SK-N-SH (cell line): Measurements from ENCODE around the gene PSMA5. TPM values are rescaled to one million over a fixed set of nuclear protein-coding genes. Genes with fewer than 3 reads are reported as not detected.

Experiments used
- CTCF ChIA-PET: fragments of 300-600, 350-600 bp; formaldehyde crosslinking; extraction: SDS; loops from one replicate; lab custom pipeline; 2021; lab: Yijun Ruan, JAX
- POLR2A ChIA-PET: fragments of 350-600 bp; sonication (Branson Sonifier 250); formaldehyde crosslinking; extraction: SDS; loops from one replicate; lab custom pipeline; 2020; ENCODE audit warnings: antibody characterized with exemption, inconsistent platforms; lab: Yijun Ruan, JAX
- DNase-seq: peaks from one replicate; pipeline ENCODE4 v3.0.0; 2012
- H2AFZ ChIP-seq: fragments of 200-600 bp; sonication (generic); 2 replicates; pipeline ENCODE4 v1.8.1; 2016; ENCODE audit warnings: antibody characterized with exemption, mild to moderate bottlenecking, low read depth
- H3F3A ChIP-seq: fragments of 200-600 bp; sonication (generic); replicated peaks from 2 replicates; pipeline ENCODE3; 2016; ENCODE audit warnings: antibody characterized with exemption, mild to moderate bottlenecking; ENCODE audit not compliant: insufficient read depth
- H3K27ac ChIP-seq, 2 experiments: fragments of 200-500 bp in 1 of 2; fragments of 200-600 bp in 1 of 2; sonication (Bioruptor generic) in 1 of 2; sonication (generic), shearing (Covaris generic) in 1 of 2; 2 replicates each; pipeline versions ENCODE4 v1.5.1 to v1.6.1; 2014 to 2016; ENCODE audit warnings: low read depth in 2 of 2, inconsistent platforms in 1 of 2, low read length in 1 of 2, mild to moderate bottlenecking in 1 of 2, mixed read lengths in 1 of 2
- H3K27me3 ChIP-seq: fragments of 200-600 bp; sonication (generic), shearing (Covaris generic); 2 replicates; pipeline ENCODE4 v1.6.1; 2016; ENCODE audit warnings: mixed run types; ENCODE audit not compliant: insufficient read depth
- H3K36me3 ChIP-seq, 2 experiments: fragments of 200-500 bp in 1 of 2; fragments of 200-600 bp in 1 of 2; sonication (Bioruptor generic) in 1 of 2; sonication (generic) in 1 of 2; replicated peaks in 1 of 2; 2 replicates each; pipeline versions ENCODE3 to v1.5.1; 2014 to 2016; ENCODE audit warnings: low read length in 1 of 2, mild to moderate bottlenecking in 1 of 2; ENCODE audit not compliant: insufficient read depth in 2 of 2, control insufficient read depth in 1 of 2
- H3K4me1 ChIP-seq, 2 experiments: fragments of 200-500 bp in 1 of 2; fragments of 200-600 bp in 1 of 2; sonication (Bioruptor generic) in 1 of 2; sonication (generic), shearing (Covaris generic) in 1 of 2; 2 replicates each; pipeline versions ENCODE4 v1.5.1 to v1.6.1; 2014 to 2016; ENCODE audit warnings: low read depth in 1 of 2, low read length in 1 of 2, mixed run types in 1 of 2; ENCODE audit not compliant: insufficient read depth in 2 of 2, control insufficient read depth in 1 of 2
- H3K4me2 ChIP-seq: fragments of 200-600 bp; sonication (generic), shearing (Covaris generic); 2 replicates; pipeline ENCODE4 v1.6.1; 2017; ENCODE audit warnings: mixed run types
- H3K4me3 ChIP-seq, 2 experiments: fragments of 200-500 bp in 1 of 2; fragments of 200-600 bp in 1 of 2; sonication (Bioruptor generic) in 1 of 2; sonication (generic), shearing (Covaris generic) in 1 of 2; 2 replicates each; pipeline versions ENCODE4 v1.5.1 to v1.8.1; 2014 to 2016; ENCODE audit warnings: low read depth in 2 of 2, inconsistent platforms in 1 of 2, low read length in 1 of 2, mild to moderate bottlenecking in 1 of 2, mixed read lengths in 1 of 2, moderate library complexity in 1 of 2
- H3K79me2 ChIP-seq: fragments of 200-600 bp; sonication (generic); 2 replicates; pipeline ENCODE4 v1.8.1; 2017; ENCODE audit warnings: mild to moderate bottlenecking; ENCODE audit not compliant: insufficient read depth
- H3K9ac ChIP-seq: fragments of 200-600 bp; sonication (generic); 2 replicates; pipeline ENCODE4 v1.6.1; 2017; ENCODE audit warnings: mixed run types
- H3K9me2 ChIP-seq: fragments of 200-600 bp; sonication (generic); 2 replicates; pipeline ENCODE4 v1.6.1; 2017; ENCODE audit warnings: mixed run types
- H3K9me3 ChIP-seq: fragments of 200-600 bp; sonication (generic); 2 replicates; pipeline ENCODE4 v1.6.1; 2017; ENCODE audit warnings: mixed run types, mild to moderate bottlenecking, moderate library complexity
- H4K20me1 ChIP-seq: fragments of 200-600 bp; sonication (generic); 2 replicates; pipeline ENCODE4 v1.6.1; 2017; ENCODE audit warnings: mild to moderate bottlenecking, mixed run types; ENCODE audit not compliant: insufficient read depth
- CHD2 ChIP-seq: fragments of 150-350 bp; IDR thresholded peaks from 2 replicates; pipeline ENCODE4 v1.6.1; 2018; ENCODE audit warnings: low read length; ENCODE audit not compliant: partially characterized antibody
- ELF1 ChIP-seq: IDR thresholded peaks from 2 replicates; pipeline ENCODE4 v1.4.0; 2012
- FOSL2 ChIP-seq: IDR thresholded peaks from 2 replicates; pipeline ENCODE4 v1.4.0; 2012; ENCODE audit warnings: low read depth, mild to moderate bottlenecking, moderate library complexity, borderline replicate concordance
- FOXJ3 ChIP-seq: sonication (generic); formaldehyde crosslinking; IDR thresholded peaks from 2 replicates; pipeline ENCODE4 v1.5.1; 2020; ENCODE audit warnings: mild to moderate bottlenecking, missing genetic modification reagents
- FOXM1 ChIP-seq: IDR thresholded peaks from 2 replicates; pipeline ENCODE4 v1.4.0; 2012; ENCODE audit warnings: low read depth, mild to moderate bottlenecking
- GABPA ChIP-seq: IDR thresholded peaks from 2 replicates; pipeline ENCODE4 v1.4.0; 2012; ENCODE audit warnings: low read depth, mild to moderate bottlenecking
- JUND ChIP-seq: IDR thresholded peaks from 2 replicates; pipeline ENCODE4 v1.4.0; 2012
- MEF2A ChIP-seq: IDR thresholded peaks from 2 replicates; pipeline ENCODE4 v1.4.0; 2012; ENCODE audit warnings: low read depth, borderline replicate concordance
- POLR2AphosphoS5 ChIP-seq: IDR thresholded peaks from 2 replicates; pipeline ENCODE4 v1.6.1; 2012; ENCODE audit warnings: low read depth, low read length
- SIN3A ChIP-seq: IDR thresholded peaks from 2 replicates; pipeline ENCODE4 v1.6.1; 2012; ENCODE audit warnings: low read depth, mild to moderate bottlenecking, low read length, moderate library complexity, borderline replicate concordance
- SMC3 ChIP-seq: IDR thresholded peaks from 2 replicates; pipeline ENCODE4 v1.6.1; 2012; ENCODE audit warnings: low read depth, low read length, improper control_type of control experiment
- TAF1 ChIP-seq: IDR thresholded peaks from 2 replicates; pipeline ENCODE4 v1.6.1; 2012; ENCODE audit warnings: low read depth, mild to moderate bottlenecking, low read length, moderate library complexity, borderline replicate concordance
- TEAD4 ChIP-seq: IDR thresholded peaks from 2 replicates; pipeline ENCODE4 v1.4.0; 2012; ENCODE audit warnings: mild to moderate bottlenecking, borderline replicate concordance; ENCODE audit not compliant: insufficient read depth
- WGBS: methylation state at CpG from one replicate; pipeline ENCODE4 v1.1.6; 2017; ENCODE audit warnings: low lambda C conversion rate; 5-methylcytosine and 5-hydroxymethylcytosine counted together
- polyA plus RNA-seq, 3 experiments: library from polyadenylated mRNA; depleted of rRNA; stranded (reverse); fragments of >200 nt; gene quantifications; 2 replicates each; pipeline ENCODE4 v1.2.3, GENCODE V29; 2012
- TF ChIP-seq, protein P1 (sequence below): IDR thresholded peaks from 2 replicates; pipeline ENCODE4 v1.6.1; 2012; ENCODE audit warnings: mild to moderate bottlenecking, low read depth, low read length, moderate library complexity
- TF ChIP-seq, protein P2 (sequence below): fragments of 150-350 bp; IDR thresholded peaks from 2 replicates; pipeline ENCODE4 v1.6.1; 2017; ENCODE audit warnings: antibody characterized with exemption, low read length, low read depth, borderline replicate concordance
- TF ChIP-seq, protein P3 (sequence below): IDR thresholded peaks from 2 replicates; pipeline ENCODE4 v1.4.0; 2012; ENCODE audit warnings: low read depth, borderline replicate concordance
- TF ChIP-seq, protein P4 (sequence below): IDR thresholded peaks from 2 replicates; pipeline ENCODE4; 2012
- TF ChIP-seq, protein P5 (sequence below): IDR thresholded peaks from 2 replicates; pipeline ENCODE4 v1.4.0; 2012; ENCODE audit warnings: low read depth, borderline replicate concordance
- TF ChIP-seq, protein P6 (sequence below): fragments of 200-600 bp; sonication (generic); IDR thresholded peaks from 2 replicates; pipeline ENCODE4 v1.6.1; 2017; ENCODE audit warnings: antibody characterized with exemption, mild to moderate bottlenecking, moderate library complexity
- TF ChIP-seq, protein P7 (sequence below): IDR thresholded peaks from 2 replicates; pipeline ENCODE4 v1.4.0; 2012; ENCODE audit warnings: low read depth

The PSMA5 gene
- polyA plus RNA-seq, 1 of the 3 experiments (the other 2 are of a cell fraction), result 118 TPM

DNA sequence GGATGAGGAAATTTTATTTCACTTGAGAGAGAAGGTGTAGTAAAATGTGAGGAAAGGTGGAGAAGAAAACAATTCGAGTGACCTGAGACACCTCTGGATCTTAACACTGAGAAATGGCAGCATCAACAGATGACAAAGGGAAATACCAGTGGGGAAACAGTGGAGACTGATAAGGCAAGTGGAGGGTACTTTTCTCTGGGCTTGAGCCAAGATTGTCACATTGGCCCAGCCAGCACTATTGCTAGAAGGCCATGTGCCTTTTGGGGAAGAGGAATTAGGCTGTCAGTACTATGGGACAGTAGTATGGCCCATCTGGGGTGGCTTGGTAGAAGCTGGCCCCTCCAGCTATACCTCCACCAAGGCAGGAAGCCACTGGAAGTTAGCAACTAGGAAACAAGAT lies 48.4 kb upstream of the PSMA5 start:
- Histone ChIP-seq H3K79me2 (no peaks in the 10 kb centered on the region), H3K36me3 (no peaks in the 10 kb centered on the region), H2AFZ (no peak overlapping the region), H3K4me1 (no peaks in the 10 kb centered on the region; a peak in 1 of 4 replicates), H3K27ac (no peak overlapping the region), H3F3A (no peaks in the 10 kb centered on the region), H3K9me3 (no peaks in the 10 kb centered on the region), H3K4me3 (no peak overlapping the region), H3K4me2 (no peak overlapping the region), H3K9ac (no peak overlapping the region), H3K27me3 (peaks cover 93% of the 10 kb centered on the region)
- CTCF ChIA-PET, result interaction anchor here (1.5 to 2.1 kb wide), 2 partner anchors 26 to 58 kb away, joined by 3 to 10 read pairs; no protein-coding TSS in a partner anchor
- 16% methylated on average over 1 of the region's 1 CpG for WGBS
- TF ChIP-seq POLR2AphosphoS5 (no peak), JUND (no peak), SMC3 (no peak), GABPA (no peak), CHD2 (no peak), FOXJ3 (no peak), TEAD4 (no peak), MEF2A (no peak), FOXM1 (no peak), FOSL2 (no peak), ELF1 (no peak), TAF1 (no peak), SIN3A (no peak)
- TF ChIP-seq, protein P1, sequence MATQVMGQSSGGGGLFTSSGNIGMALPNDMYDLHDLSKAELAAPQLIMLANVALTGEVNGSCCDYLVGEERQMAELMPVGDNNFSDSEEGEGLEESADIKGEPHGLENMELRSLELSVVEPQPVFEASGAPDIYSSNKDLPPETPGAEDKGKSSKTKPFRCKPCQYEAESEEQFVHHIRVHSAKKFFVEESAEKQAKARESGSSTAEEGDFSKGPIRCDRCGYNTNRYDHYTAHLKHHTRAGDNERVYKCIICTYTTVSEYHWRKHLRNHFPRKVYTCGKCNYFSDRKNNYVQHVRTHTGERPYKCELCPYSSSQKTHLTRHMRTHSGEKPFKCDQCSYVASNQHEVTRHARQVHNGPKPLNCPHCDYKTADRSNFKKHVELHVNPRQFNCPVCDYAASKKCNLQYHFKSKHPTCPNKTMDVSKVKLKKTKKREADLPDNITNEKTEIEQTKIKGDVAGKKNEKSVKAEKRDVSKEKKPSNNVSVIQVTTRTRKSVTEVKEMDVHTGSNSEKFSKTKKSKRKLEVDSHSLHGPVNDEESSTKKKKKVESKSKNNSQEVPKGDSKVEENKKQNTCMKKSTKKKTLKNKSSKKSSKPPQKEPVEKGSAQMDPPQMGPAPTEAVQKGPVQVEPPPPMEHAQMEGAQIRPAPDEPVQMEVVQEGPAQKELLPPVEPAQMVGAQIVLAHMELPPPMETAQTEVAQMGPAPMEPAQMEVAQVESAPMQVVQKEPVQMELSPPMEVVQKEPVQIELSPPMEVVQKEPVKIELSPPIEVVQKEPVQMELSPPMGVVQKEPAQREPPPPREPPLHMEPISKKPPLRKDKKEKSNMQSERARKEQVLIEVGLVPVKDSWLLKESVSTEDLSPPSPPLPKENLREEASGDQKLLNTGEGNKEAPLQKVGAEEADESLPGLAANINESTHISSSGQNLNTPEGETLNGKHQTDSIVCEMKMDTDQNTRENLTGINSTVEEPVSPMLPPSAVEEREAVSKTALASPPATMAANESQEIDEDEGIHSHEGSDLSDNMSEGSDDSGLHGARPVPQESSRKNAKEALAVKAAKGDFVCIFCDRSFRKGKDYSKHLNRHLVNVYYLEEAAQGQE, result no peak
- TF ChIP-seq, protein P2, sequence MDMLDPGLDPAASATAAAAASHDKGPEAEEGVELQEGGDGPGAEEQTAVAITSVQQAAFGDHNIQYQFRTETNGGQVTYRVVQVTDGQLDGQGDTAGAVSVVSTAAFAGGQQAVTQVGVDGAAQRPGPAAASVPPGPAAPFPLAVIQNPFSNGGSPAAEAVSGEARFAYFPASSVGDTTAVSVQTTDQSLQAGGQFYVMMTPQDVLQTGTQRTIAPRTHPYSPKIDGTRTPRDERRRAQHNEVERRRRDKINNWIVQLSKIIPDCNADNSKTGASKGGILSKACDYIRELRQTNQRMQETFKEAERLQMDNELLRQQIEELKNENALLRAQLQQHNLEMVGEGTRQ, result no peak
- TF ChIP-seq, protein P3, sequence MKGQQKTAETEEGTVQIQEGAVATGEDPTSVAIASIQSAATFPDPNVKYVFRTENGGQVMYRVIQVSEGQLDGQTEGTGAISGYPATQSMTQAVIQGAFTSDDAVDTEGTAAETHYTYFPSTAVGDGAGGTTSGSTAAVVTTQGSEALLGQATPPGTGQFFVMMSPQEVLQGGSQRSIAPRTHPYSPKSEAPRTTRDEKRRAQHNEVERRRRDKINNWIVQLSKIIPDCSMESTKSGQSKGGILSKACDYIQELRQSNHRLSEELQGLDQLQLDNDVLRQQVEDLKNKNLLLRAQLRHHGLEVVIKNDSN, result no peak
- TF ChIP-seq, protein P4, sequence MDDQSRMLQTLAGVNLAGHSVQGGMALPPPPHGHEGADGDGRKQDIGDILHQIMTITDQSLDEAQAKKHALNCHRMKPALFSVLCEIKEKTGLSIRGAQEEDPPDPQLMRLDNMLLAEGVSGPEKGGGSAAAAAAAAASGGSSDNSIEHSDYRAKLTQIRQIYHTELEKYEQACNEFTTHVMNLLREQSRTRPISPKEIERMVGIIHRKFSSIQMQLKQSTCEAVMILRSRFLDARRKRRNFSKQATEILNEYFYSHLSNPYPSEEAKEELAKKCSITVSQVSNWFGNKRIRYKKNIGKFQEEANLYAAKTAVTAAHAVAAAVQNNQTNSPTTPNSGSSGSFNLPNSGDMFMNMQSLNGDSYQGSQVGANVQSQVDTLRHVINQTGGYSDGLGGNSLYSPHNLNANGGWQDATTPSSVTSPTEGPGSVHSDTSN, result no peak
- TF ChIP-seq, protein P5, sequence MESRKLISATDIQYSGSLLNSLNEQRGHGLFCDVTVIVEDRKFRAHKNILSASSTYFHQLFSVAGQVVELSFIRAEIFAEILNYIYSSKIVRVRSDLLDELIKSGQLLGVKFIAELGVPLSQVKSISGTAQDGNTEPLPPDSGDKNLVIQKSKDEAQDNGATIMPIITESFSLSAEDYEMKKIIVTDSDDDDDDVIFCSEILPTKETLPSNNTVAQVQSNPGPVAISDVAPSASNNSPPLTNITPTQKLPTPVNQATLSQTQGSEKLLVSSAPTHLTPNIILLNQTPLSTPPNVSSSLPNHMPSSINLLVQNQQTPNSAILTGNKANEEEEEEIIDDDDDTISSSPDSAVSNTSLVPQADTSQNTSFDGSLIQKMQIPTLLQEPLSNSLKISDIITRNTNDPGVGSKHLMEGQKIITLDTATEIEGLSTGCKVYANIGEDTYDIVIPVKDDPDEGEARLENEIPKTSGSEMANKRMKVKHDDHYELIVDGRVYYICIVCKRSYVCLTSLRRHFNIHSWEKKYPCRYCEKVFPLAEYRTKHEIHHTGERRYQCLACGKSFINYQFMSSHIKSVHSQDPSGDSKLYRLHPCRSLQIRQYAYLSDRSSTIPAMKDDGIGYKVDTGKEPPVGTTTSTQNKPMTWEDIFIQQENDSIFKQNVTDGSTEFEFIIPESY, result no peak
- TF ChIP-seq, protein P6, sequence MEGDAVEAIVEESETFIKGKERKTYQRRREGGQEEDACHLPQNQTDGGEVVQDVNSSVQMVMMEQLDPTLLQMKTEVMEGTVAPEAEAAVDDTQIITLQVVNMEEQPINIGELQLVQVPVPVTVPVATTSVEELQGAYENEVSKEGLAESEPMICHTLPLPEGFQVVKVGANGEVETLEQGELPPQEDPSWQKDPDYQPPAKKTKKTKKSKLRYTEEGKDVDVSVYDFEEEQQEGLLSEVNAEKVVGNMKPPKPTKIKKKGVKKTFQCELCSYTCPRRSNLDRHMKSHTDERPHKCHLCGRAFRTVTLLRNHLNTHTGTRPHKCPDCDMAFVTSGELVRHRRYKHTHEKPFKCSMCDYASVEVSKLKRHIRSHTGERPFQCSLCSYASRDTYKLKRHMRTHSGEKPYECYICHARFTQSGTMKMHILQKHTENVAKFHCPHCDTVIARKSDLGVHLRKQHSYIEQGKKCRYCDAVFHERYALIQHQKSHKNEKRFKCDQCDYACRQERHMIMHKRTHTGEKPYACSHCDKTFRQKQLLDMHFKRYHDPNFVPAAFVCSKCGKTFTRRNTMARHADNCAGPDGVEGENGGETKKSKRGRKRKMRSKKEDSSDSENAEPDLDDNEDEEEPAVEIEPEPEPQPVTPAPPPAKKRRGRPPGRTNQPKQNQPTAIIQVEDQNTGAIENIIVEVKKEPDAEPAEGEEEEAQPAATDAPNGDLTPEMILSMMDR, result no peak
- TF ChIP-seq, protein P7, sequence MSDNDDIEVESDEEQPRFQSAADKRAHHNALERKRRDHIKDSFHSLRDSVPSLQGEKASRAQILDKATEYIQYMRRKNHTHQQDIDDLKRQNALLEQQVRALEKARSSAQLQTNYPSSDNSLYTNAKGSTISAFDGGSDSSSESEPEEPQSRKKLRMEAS, result no peak
- TF ChIP-seq, all 33 proteins: peak for 0
- DNase-seq, result no peak
- POLR2A ChIA-PET, result no interaction called here
- Histone ChIP-seq H3K9me2 (no peaks in the 10 kb centered on the region), H4K20me1 (no peaks in the 10 kb centered on the region)
